HG02973 (cell line): ENCODE measurements around the gene SETBP1.
A peak's percentile ranks its signal among the peaks of the same experiment; 100 is the strongest.

Source experiments
- ATAC-seq: cut with Tn5 transposase; IDR thresholded peaks from one replicate; pipeline ENCODE4 v1.9.1; 2021; ENCODE audit warnings: moderate library complexity; ENCODE audit not compliant: unreplicated experiment

SETBP1 gene

GRCh38 chr18:44680273-44681075, at the start of gene SETBP1:
SETBP1 (plus strand) TSS chr18:44680888; CDS start chr18:44701347, 20,459 bp downstream.
- ATAC-seq: no peak

- no peak for ATAC-seq
Observed at GRCh38 chr18:44632469-44633145, 48.1 kb upstream of the SETBP1 start.

- ATAC-seq: no peak
Observed at GRCh38 chr18:44635546-44635945, 45.1 kb upstream of the SETBP1 start.

GRCh38 chr18:44636241-44636640, 44.4 kb upstream of the SETBP1 start:
- ATAC-seq: peak; percentile 50

- no peak for ATAC-seq
Observed at GRCh38 chr18:44637210-44638033, 43.3 kb upstream of the SETBP1 start.

GRCh38 chr18:44638034-44638540, 42.6 kb upstream of the SETBP1 start:
- ATAC-seq: no peak

GRCh38 chr18:44638811-44639210, 41.9 kb upstream of the SETBP1 start:
- no peak for ATAC-seq

GRCh38 chr18:44643004-44643403, 37.7 kb upstream of the SETBP1 start:
- no peak for ATAC-seq

- ATAC-seq: no peak
Observed at GRCh38 chr18:44651478-44651877, 29.2 kb upstream of the SETBP1 start.

GRCh38 chr18:44651918-44652572, 28.6 kb upstream of the SETBP1 start:
- no peak for ATAC-seq

GRCh38 chr18:44652722-44653121, 28.0 kb upstream of the SETBP1 start:
- ATAC-seq: no peak

- ATAC-seq: no peak
Observed at GRCh38 chr18:44654573-44654972, 26.1 kb upstream of the SETBP1 start.

- no peak for ATAC-seq
Observed at GRCh38 chr18:44655435-44655834, 25.3 kb upstream of the SETBP1 start.

GRCh38 chr18:44659771-44660170, 20.9 kb upstream of the SETBP1 start:
- ATAC-seq: no peak

- ATAC-seq: no peak
Observed at GRCh38 chr18:44668270-44668975, 12.3 kb upstream of the SETBP1 start.

GRCh38 chr18:44671914-44672313, 8.8 kb upstream of the SETBP1 start:
- ATAC-seq: no peak

- no peak for ATAC-seq
Observed at GRCh38 chr18:44672506-44672905, 8.2 kb upstream of the SETBP1 start.

GRCh38 chr18:44673256-44673880, 7.3 kb upstream of the SETBP1 start:
- no peak for ATAC-seq

GRCh38 chr18:44677933-44678332, 2.8 kb upstream of the SETBP1 start:
- no peak for ATAC-seq

- no peak for ATAC-seq
Observed at GRCh38 chr18:44678725-44679055, 2.0 kb upstream of the SETBP1 start.
